MM.1S (cell line): Measurements from ENCODE around the gene AGTRAP.

Experiments
- DNase-seq: peaks from one replicate; pipeline ENCODE4 v3.0.0-alpha.2; 2015
- H2AFZ ChIP-seq: fragments of 300-600 bp; sonication (generic); 2 replicates; pipeline ENCODE4 v1.6.0; 2016; ENCODE audit warnings: antibody characterized with exemption, low read length
- H3F3A ChIP-seq: fragments of 300-600 bp; sonication (generic); 2 replicates; pipeline ENCODE4 v1.6.1; 2016; ENCODE audit warnings: mild to moderate bottlenecking, antibody characterized with exemption, low read length, moderate library complexity, mixed read lengths; ENCODE audit not compliant: insufficient read depth
- H3K27ac ChIP-seq: fragments of 300-600 bp; sonication (generic); 2 replicates; pipeline ENCODE4 v1.5.1; 2016; ENCODE audit warnings: mild to moderate bottlenecking, low read length
- H3K27me3 ChIP-seq: fragments of 300-600 bp; sonication (generic); replicated peaks from 2 replicates; pipeline ENCODE4 v1.6.0; 2016; ENCODE audit warnings: low read length; ENCODE audit not compliant: insufficient read depth
- H3K36me3 ChIP-seq: fragments of 300-600 bp; sonication (generic); replicated peaks from 2 replicates; pipeline ENCODE4 v1.6.1; 2016; ENCODE audit warnings: mild to moderate bottlenecking, low read length, mixed read lengths; ENCODE audit not compliant: insufficient read depth
- H3K4me1 ChIP-seq: fragments of 300-600 bp; sonication (generic); 2 replicates; pipeline ENCODE4 v1.6.1; 2016; ENCODE audit warnings: low read length, mixed read lengths
- H3K4me2 ChIP-seq: fragments of 300-600 bp; sonication (generic); 2 replicates; pipeline ENCODE4 v1.6.0; 2016; ENCODE audit warnings: low read depth, low read length
- H3K4me3 ChIP-seq: fragments of 300-600 bp; sonication (generic); 2 replicates; pipeline ENCODE4 v1.5.1; 2016; ENCODE audit warnings: low read length, mixed read lengths
- H3K79me2 ChIP-seq: fragments of 300-600 bp; sonication (generic); 2 replicates; pipeline ENCODE4 v1.6.1; 2016; ENCODE audit warnings: mixed run types, low read length, mixed read lengths
- H3K9ac ChIP-seq: fragments of 300-600 bp; sonication (generic); 2 replicates; pipeline ENCODE4 v1.6.1; 2016; ENCODE audit warnings: low read length, mixed read lengths
- H3K9me2 ChIP-seq: fragments of 300-600 bp; sonication (generic); replicated peaks from 2 replicates; pipeline ENCODE4 v1.6.1; 2016; ENCODE audit warnings: mild to moderate bottlenecking, low read length, mixed read lengths; ENCODE audit not compliant: insufficient read depth
- H3K9me3 ChIP-seq: fragments of 300-600 bp; sonication (generic); replicated peaks from 2 replicates; pipeline ENCODE4 v1.6.1; 2016; ENCODE audit warnings: mild to moderate bottlenecking, low read length, mixed read lengths; ENCODE audit not compliant: insufficient read depth
- H4K20me1 ChIP-seq: fragments of 300-600 bp; sonication (generic); 2 replicates; pipeline ENCODE4 v1.6.1; 2016; ENCODE audit warnings: mild to moderate bottlenecking, low read length, moderate library complexity, mixed read lengths; ENCODE audit not compliant: insufficient read depth
- CTCF ChIP-seq: fragments of 300-600 bp; sonication (generic); IDR thresholded peaks from 2 replicates; pipeline ENCODE4 v1.5.1; 2016; ENCODE audit warnings: antibody characterized with exemption, low read length, mixed read lengths
- EZH2 ChIP-seq: fragments of 300-600 bp; sonication (generic); optimal IDR thresholded peaks from 2 replicates; pipeline ENCODE3; 2017; ENCODE audit warnings: low read depth, mild to moderate bottlenecking, antibody characterized with exemption, low read length, mixed read lengths
- EZH2phosphoT487 ChIP-seq: fragments of 300-600 bp; sonication (generic); IDR thresholded peaks from 2 replicates; pipeline ENCODE4 v1.6.1; 2018; ENCODE audit warnings: antibody characterized with exemption, low read length

The AGTRAP gene

GRCh38 chr1:11799896-11800295 lies 64.0 kb downstream of the AGTRAP start:
- H3K79me2 ChIP-seq: peaks cover 22% of the 10 kb centered on the region
- no peaks in the 10 kb centered on the region for H3K36me3 ChIP-seq
- no peaks in the 10 kb centered on the region for H3K27me3 ChIP-seq
- H2AFZ ChIP-seq: no peak overlapping the region
- no peak overlapping the region for H3K4me2 ChIP-seq
- no peaks in the 10 kb centered on the region for H3K9me3 ChIP-seq
- no peaks in the 10 kb centered on the region for H3K9me2 ChIP-seq
- TF ChIP-seq EZH2 (no peak), CTCF (no peak), EZH2phosphoT487 (no peak)
- H4K20me1 ChIP-seq: no peaks in the 10 kb centered on the region
- no peak overlapping the region for H3K4me3 ChIP-seq
- H3K9ac ChIP-seq: no peak overlapping the region
- H3K4me1 ChIP-seq: peaks cover 18% of the 10 kb centered on the region
- DNase-seq: no peak
- H3F3A ChIP-seq: peaks cover 11% of the 10 kb centered on the region
- no peak overlapping the region for H3K27ac ChIP-seq

DNA sequence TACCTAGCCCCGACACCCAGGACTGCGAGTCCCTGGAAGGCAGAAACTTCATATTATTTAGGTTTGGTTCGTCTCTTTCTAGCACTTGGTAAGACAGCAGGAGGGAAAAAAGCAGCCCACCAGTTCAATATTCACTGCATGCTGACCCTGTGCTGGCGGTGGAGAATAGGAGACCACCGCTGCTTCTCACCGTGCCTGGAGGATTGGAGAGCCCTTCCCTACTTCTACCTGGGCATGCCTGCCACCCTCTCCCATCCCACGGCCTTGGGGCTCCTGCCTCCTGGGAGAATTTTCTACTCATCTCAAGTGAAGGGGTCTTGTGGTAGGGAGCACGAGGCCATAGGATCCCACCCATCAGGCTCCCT lies 64.4 kb downstream of the AGTRAP start:
- H3K27me3 ChIP-seq: no peaks in the 10 kb centered on the region
- H3K36me3 ChIP-seq: no peaks in the 10 kb centered on the region
- H3F3A ChIP-seq: peaks cover 16% of the 10 kb centered on the region
- H3K9me3 ChIP-seq: no peaks in the 10 kb centered on the region
- H3K4me2 ChIP-seq: no peak overlapping the region
- H3K4me3 ChIP-seq: no peak overlapping the region
- H3K9me2 ChIP-seq: no peaks in the 10 kb centered on the region
- H3K79me2 ChIP-seq: peaks cover 27% of the 10 kb centered on the region
- no peaks in the 10 kb centered on the region for H4K20me1 ChIP-seq
- TF ChIP-seq EZH2phosphoT487 (no peak), CTCF (no peak), EZH2 (no peak)
- DNase-seq: no peak
- H3K27ac ChIP-seq: no peak overlapping the region
- H2AFZ ChIP-seq: no peak overlapping the region
- no peak overlapping the region for H3K9ac ChIP-seq
- peaks cover 18% of the 10 kb centered on the region for H3K4me1 ChIP-seq
